ENCODE measurements around the gene SMIM23. TPM values are rescaled to one million over a fixed set of nuclear protein-coding genes. Genes with fewer than 3 reads are reported as not detected.

Gene SMIM23
- total RNA-seq (2022; extraction: Qiagen RNA extraction; ENCODE audit: low read depth): not detected in 5 replicates

DNA sequence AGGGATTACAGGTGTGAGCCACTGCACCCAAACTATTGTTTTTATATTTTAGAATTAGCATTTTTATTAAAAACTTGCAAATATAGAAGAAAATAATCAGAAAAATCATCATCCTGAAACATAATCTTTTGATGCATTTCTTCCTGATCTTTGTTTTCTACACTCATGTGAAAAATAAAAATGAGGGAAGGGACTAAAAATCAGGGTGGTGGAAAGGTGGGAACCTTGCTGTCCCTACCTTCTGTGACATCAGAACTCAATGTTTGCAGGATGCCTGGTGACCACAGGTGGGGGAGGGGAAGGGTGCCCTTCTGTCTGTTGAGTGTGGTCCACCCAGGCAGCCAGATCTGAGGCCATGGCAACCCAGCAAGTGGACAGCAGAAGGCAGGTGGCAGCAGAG, at the start of gene SMIM23:
Gene SMIM23 (plus strand): TSS at position 301 of the 400 bp plus-strand sequence. CDS start 55 bp downstream, at position 356.

Other genes starting within 250 kb of the SMIM23 start
- gene FBXW11, start 220.8 kb downstream of the SMIM23 start, total RNA-seq (2022; extraction: Qiagen RNA extraction; ENCODE audit: low read depth): 28.4 to 42.3 TPM (median 35.8 TPM) in 5 replicates